SK-N-SH (cell line): Measurements from ENCODE around the gene CCNB1.
"Not testable (repeated sequence)": the region's sequence is repeated elsewhere in the genome, so short reads cannot be mapped to it uniquely, and the experiment has no call there.

ENCODE experiments used
- CTCF ChIP-seq: fragments of 200-600 bp; sonication (generic); IDR thresholded peaks from 2 replicates; pipeline ENCODE4 v1.6.1; 2017; ENCODE audit warnings: antibody characterized with exemption, mild to moderate bottlenecking, moderate library complexity
- EP300 ChIP-seq, 2 experiments: IDR thresholded peaks; 2 replicates each; pipeline versions ENCODE4 v1.4.0 to v1.6.1; 2012; ENCODE audit warnings: borderline replicate concordance in 1 of 2, low read depth in 1 of 2, low read length in 1 of 2
- MXI1 ChIP-seq: IDR thresholded peaks from 2 replicates; pipeline ENCODE4 v1.6.1; 2012; ENCODE audit warnings: mild to moderate bottlenecking, low read depth, low read length, improper control_type of control experiment
- PBX3 ChIP-seq: IDR thresholded peaks from 2 replicates; pipeline ENCODE4; 2012
- RAD21 ChIP-seq: IDR thresholded peaks from 2 replicates; pipeline ENCODE4 v1.6.1; 2012; ENCODE audit warnings: mild to moderate bottlenecking, low read length
- REST ChIP-seq: IDR thresholded peaks from 2 replicates; pipeline ENCODE4 v1.6.1; 2012; ENCODE audit warnings: mild to moderate bottlenecking, low read depth, low read length, moderate library complexity
- SIN3A ChIP-seq: IDR thresholded peaks from 2 replicates; pipeline ENCODE4 v1.6.1; 2012; ENCODE audit warnings: low read depth, mild to moderate bottlenecking, low read length, moderate library complexity, borderline replicate concordance

DNA sequence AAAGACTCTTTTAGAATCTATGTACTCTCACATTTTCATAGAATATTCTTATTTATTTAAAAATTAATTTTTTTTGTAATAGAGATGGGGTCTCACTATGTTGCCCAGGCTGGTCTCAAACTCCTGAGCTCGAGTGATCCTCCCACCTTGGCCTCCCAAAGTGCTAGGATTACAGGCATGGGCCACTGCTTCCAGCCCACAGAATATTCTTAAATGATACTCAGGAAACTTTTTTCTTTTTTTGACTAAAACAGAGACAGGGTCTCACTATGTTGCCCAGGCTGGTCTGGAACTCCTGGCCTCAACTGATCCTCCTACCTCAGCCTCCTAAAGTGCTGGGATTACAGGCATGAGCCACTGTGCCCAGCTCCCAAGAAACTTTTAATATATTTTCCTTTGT, 29.7 kb upstream of the CCNB1 start:
- not testable (repeated sequence) for TF ChIP-seq CTCF; RAD21; PBX3; SIN3A; EP300 (IDR thresholded peaks at IDR 0.05; ENCODE audit: borderline replicate concordance in 1 of 2, low read depth in 1 of 2, low read length in 1 of 2); REST; MXI1
